HL-60 (cell line): ENCODE measurements around the gene ARL3.

ENCODE experiments used
- CTCF ChIP-seq: IDR thresholded peaks from one replicate; pipeline ENCODE4 v1.5.1; 2011; ENCODE audit warnings: low read length, control low read depth, inconsistent platforms; ENCODE audit not compliant: insufficient read depth
- SPI1 ChIP-seq: IDR thresholded peaks from 2 replicates; pipeline ENCODE4 v1.6.1; 2012; ENCODE audit warnings: low read depth, mild to moderate bottlenecking, borderline replicate concordance
- TF ChIP-seq, protein P1 (sequence below): IDR thresholded peaks from 2 replicates; pipeline ENCODE4 v1.6.1; 2012; ENCODE audit warnings: low read depth; ENCODE audit not compliant: insufficient replicate concordance

GRCh38 chr10:102743078-102743587 is 28.9 kb upstream of the ARL3 start:
- TF ChIP-seq, protein P1, sequence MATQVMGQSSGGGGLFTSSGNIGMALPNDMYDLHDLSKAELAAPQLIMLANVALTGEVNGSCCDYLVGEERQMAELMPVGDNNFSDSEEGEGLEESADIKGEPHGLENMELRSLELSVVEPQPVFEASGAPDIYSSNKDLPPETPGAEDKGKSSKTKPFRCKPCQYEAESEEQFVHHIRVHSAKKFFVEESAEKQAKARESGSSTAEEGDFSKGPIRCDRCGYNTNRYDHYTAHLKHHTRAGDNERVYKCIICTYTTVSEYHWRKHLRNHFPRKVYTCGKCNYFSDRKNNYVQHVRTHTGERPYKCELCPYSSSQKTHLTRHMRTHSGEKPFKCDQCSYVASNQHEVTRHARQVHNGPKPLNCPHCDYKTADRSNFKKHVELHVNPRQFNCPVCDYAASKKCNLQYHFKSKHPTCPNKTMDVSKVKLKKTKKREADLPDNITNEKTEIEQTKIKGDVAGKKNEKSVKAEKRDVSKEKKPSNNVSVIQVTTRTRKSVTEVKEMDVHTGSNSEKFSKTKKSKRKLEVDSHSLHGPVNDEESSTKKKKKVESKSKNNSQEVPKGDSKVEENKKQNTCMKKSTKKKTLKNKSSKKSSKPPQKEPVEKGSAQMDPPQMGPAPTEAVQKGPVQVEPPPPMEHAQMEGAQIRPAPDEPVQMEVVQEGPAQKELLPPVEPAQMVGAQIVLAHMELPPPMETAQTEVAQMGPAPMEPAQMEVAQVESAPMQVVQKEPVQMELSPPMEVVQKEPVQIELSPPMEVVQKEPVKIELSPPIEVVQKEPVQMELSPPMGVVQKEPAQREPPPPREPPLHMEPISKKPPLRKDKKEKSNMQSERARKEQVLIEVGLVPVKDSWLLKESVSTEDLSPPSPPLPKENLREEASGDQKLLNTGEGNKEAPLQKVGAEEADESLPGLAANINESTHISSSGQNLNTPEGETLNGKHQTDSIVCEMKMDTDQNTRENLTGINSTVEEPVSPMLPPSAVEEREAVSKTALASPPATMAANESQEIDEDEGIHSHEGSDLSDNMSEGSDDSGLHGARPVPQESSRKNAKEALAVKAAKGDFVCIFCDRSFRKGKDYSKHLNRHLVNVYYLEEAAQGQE: no peak
- TF ChIP-seq CTCF: no peak
- no peak for TF ChIP-seq SPI1
